Naive thymus-derived CD4-positive, alpha-beta T cell (primary cell): Measurements from ENCODE around the gene TRIM15. TPM values are rescaled to one million over a fixed set of nuclear protein-coding genes. Genes with fewer than 3 reads are reported as not detected.
A peak's percentile ranks its signal among the peaks of the same experiment; 100 is the strongest.

Source experiments
- ATAC-seq: fragments of 150-1000 bp; cut with Tn5 transposase; 2 replicates; pipeline ENCODE4 v1.10.0; 2021; ENCODE audit warnings: mild to moderate bottlenecking, moderate library complexity
- CTCF ChIA-PET: fragments of 350-600 bp; sonication (Branson Sonifier 250); formaldehyde crosslinking; loops from one replicate; lab custom pipeline; 2021; ENCODE audit warnings: antibody characterized with exemption; lab: Charles Lee
- POLR2A ChIA-PET: fragments of 350-600 bp; sonication (Branson Sonifier 250); formaldehyde crosslinking; loops from one replicate; lab custom pipeline; 2021; ENCODE audit warnings: antibody characterized with exemption, inconsistent platforms; lab: Charles Lee
- DNase-seq, 9 donors: peaks; one replicate each; pipeline versions ENCODE4 v3.0.0 to v3.0.0-alpha.2; 2020 to 2022; ENCODE audit warnings: mixed read lengths in 1 of 9
- H3K27ac ChIP-seq: one replicate; pipeline ENCODE4 v1.7.0; 2013; ENCODE audit warnings: mild to moderate bottlenecking, low read depth, low read length, moderate library complexity
- H3K27me3 ChIP-seq, 2 donors: one replicate each; pipeline ENCODE4 v1.7.0; 2013; ENCODE audit warnings: low read length in 2 of 2, mild to moderate bottlenecking in 2 of 2, moderate library complexity in 2 of 2; ENCODE audit not compliant: control insufficient read depth in 2 of 2, insufficient read depth in 2 of 2
- H3K36me3 ChIP-seq, 3 experiments: 1 replicate in 2 of 3; 2 replicates in 1 of 3; pipeline ENCODE4 v1.7.0; 2013; ENCODE audit warnings: low read length in 3 of 3, mild to moderate bottlenecking in 3 of 3, moderate library complexity in 1 of 3; ENCODE audit not compliant: insufficient read depth in 3 of 3, control insufficient read depth in 2 of 3
- H3K4me1 ChIP-seq, 2 donors: one replicate each; pipeline ENCODE4 v1.7.0; 2013; ENCODE audit warnings: low read length in 2 of 2, mild to moderate bottlenecking in 2 of 2, moderate library complexity in 1 of 2; ENCODE audit not compliant: control insufficient read depth in 2 of 2, insufficient read depth in 2 of 2
- H3K4me3 ChIP-seq: 2 replicates; pipeline ENCODE4 v1.7.0; 2013; ENCODE audit warnings: mild to moderate bottlenecking, low read length
- H3K9me3 ChIP-seq, 3 experiments: 1 replicate in 2 of 3; 2 replicates in 1 of 3; pipeline ENCODE4 v1.7.0; 2013; ENCODE audit warnings: low read length in 3 of 3; ENCODE audit not compliant: control insufficient read depth in 2 of 3
- H3K27ac Mint-ChIP-seq, 9 donors: one replicate each; pipeline ENCODE4 v1.8.0; 2020 to 2022; ENCODE audit warnings: mixed read lengths in 9 of 9, mild to moderate bottlenecking in 8 of 9, moderate library complexity in 5 of 9, inconsistent platforms in 2 of 9
- H3K27me3 Mint-ChIP-seq, 5 donors: one replicate each; pipeline ENCODE4 v1.8.0; 2021 to 2022; ENCODE audit warnings: mixed read lengths in 5 of 5, mild to moderate bottlenecking in 1 of 5
- H3K36me3 Mint-ChIP-seq, 5 donors: one replicate each; pipeline ENCODE4 v1.8.0; 2020 to 2022; ENCODE audit warnings: mixed read lengths in 5 of 5, mild to moderate bottlenecking in 3 of 5, inconsistent platforms in 1 of 5
- H3K4me1 Mint-ChIP-seq, 7 donors: one replicate each; pipeline ENCODE4 v1.8.0; 2020 to 2022; ENCODE audit warnings: mixed read lengths in 7 of 7, mild to moderate bottlenecking in 3 of 7, inconsistent platforms in 1 of 7
- H3K4me3 Mint-ChIP-seq, 10 donors: one replicate each; pipeline ENCODE4 v1.8.0; 2020 to 2022; ENCODE audit warnings: mild to moderate bottlenecking in 10 of 10, mixed read lengths in 10 of 10, moderate library complexity in 6 of 10, inconsistent platforms in 2 of 10
- H3K9me3 Mint-ChIP-seq, 11 donors: one replicate each; pipeline ENCODE4 v1.8.0; 2020 to 2022; ENCODE audit warnings: mixed read lengths in 11 of 11, mild to moderate bottlenecking in 4 of 11, inconsistent platforms in 1 of 11, moderate library complexity in 1 of 11
- intact Hi-C, 2 donors: fragments of 100-400 bp; cut with micrococcal nuclease; formaldehyde crosslinking; loops; one replicate each; pipeline ENCODE4 v1.15.1; 2023
- polyA plus RNA-seq, 2 donors: library from polyadenylated mRNA; unstranded; fragments of 300-500 nt; fragmentation: Illumina TruSeq; gene quantifications; one replicate each; pipeline ENCODE4 v1.2.3, GENCODE V29; 2021
- total RNA-seq, 6 experiments: library from RNA in 5 of 6; stranded (reverse) in 5 of 6; gene quantifications; 1 replicate in 5 of 6; 2 replicates in 1 of 6; pipeline ENCODE4 v1.2.3 and lab custom pipeline; 2021 to 2026

Gene TRIM15
- total and polyA plus RNA-seq, 7 experiments from 2014 or later = 0.46 TPM; not detected in 6

GRCh38 chr6:30195951-30196350 lies 32.6 kb downstream of the TRIM15 start:
- Mint-ChIP-seq H3K36me3 (peaks cover 5 to 54% (median 11%) of the 10 kb centered on the region in 5 donors), H3K4me3 (no peak overlapping the region), H3K27ac (peak overlapping the region in 3 of 9 donors; percentile 23 to 48 (median 38)), H3K4me1 (peaks cover 5 to 18% (median 9%) of the 10 kb centered on the region in 7 donors), H3K9me3 (peaks cover 0 to 1% (median 0%) of the 10 kb centered on the region in 11 donors), H3K27me3 (no peaks in the 10 kb centered on the region)
- Histone ChIP-seq H3K36me3 (peaks cover 21 to 77% (median 27%) of the 10 kb centered on the region in 3 experiments), H3K27me3 (no peaks in the 10 kb centered on the region), H3K9me3 (no peaks in the 10 kb centered on the region), H3K4me1 (peaks cover 0 to 5% of the 10 kb centered on the region in 2 donors), H3K4me3 (no peak overlapping the region), H3K27ac (no peak overlapping the region)
- ATAC-seq (no peak), DNase-seq (no peak)
- CTCF ChIA-PET = no interaction called here
- intact Hi-C loops = no loop called here
- POLR2A ChIA-PET = no interaction called here

GRCh38 chr6:30196376-30196775 lies 33.0 kb downstream of the TRIM15 start:
- H3K4me1 ChIP-seq = peaks cover 0 to 5% of the 10 kb centered on the region in 2 donors
- no peak for DNase-seq
- no peaks in the 10 kb centered on the region for H3K27me3 Mint-ChIP-seq
- ATAC-seq = no peak
- H3K36me3 Mint-ChIP-seq = peaks cover 5 to 50% (median 11%) of the 10 kb centered on the region in 5 donors
- peaks cover 21 to 76% (median 28%) of the 10 kb centered on the region in 3 experiments for H3K36me3 ChIP-seq
- ChIA-PET POLR2A (no interaction called here), CTCF (no interaction called here)
- no peak overlapping the region for H3K27ac Mint-ChIP-seq
- H3K27ac ChIP-seq = no peak overlapping the region
- no peak overlapping the region for H3K4me3 Mint-ChIP-seq
- peaks cover 0 to 1% (median 0%) of the 10 kb centered on the region in 11 donors for H3K9me3 Mint-ChIP-seq
- no peak overlapping the region for H3K4me3 ChIP-seq
- H3K9me3 ChIP-seq = no peaks in the 10 kb centered on the region
- intact Hi-C loops = no loop called here
- H3K27me3 ChIP-seq = no peaks in the 10 kb centered on the region
- H3K4me1 Mint-ChIP-seq = peaks cover 9 to 23% (median 13%) of the 10 kb centered on the region in 7 donors

- no peak for ATAC-seq
- Mint-ChIP-seq H3K27me3 (no peaks in the 10 kb centered on the region), H3K36me3 (peaks cover 5 to 40% (median 11%) of the 10 kb centered on the region in 5 donors), H3K4me1 (peaks cover 24 to 37% (median 28%) of the 10 kb centered on the region in 7 donors), H3K4me3 (no peak overlapping the region), H3K27ac (peak overlapping the region in 1 of 9 donors; percentile 28), H3K9me3 (peaks cover 0 to 1% (median 0%) of the 10 kb centered on the region in 11 donors)
- DNase-seq = no peak
- no peaks in the 10 kb centered on the region for H3K9me3 ChIP-seq
- peaks cover 3 to 5% of the 10 kb centered on the region in 2 donors for H3K4me1 ChIP-seq
- no peak overlapping the region for H3K4me3 ChIP-seq
- ChIA-PET CTCF (no interaction called here), POLR2A (no interaction called here)
- no peaks in the 10 kb centered on the region for H3K27me3 ChIP-seq
- peaks cover 21 to 64% (median 28%) of the 10 kb centered on the region in 3 experiments for H3K36me3 ChIP-seq
- no peak overlapping the region for H3K27ac ChIP-seq
- intact Hi-C loops = no loop called here
Observed at GRCh38 chr6:30198166-30199084, 35.1 kb downstream of the TRIM15 start.

- peak; percentile 57 for ATAC-seq
- POLR2A ChIA-PET = no interaction called here
- H3K4me1 Mint-ChIP-seq = peaks cover 33 to 52% (median 44%) of the 10 kb centered on the region in 7 donors
Observed at GRCh38 chr6:30200551-30201281, 37.4 kb downstream of the TRIM15 start.

GRCh38 chr6:30202366-30202765 lies 39.0 kb downstream of the TRIM15 start:
- no peaks in the 10 kb centered on the region for H3K27me3 ChIP-seq
- H3K36me3 ChIP-seq = peaks cover 5 to 49% (median 16%) of the 10 kb centered on the region in 3 experiments
- H3K4me3 Mint-ChIP-seq = no peak overlapping the region
- no peak overlapping the region for H3K4me3 ChIP-seq
- CTCF ChIA-PET = no interaction called here
- no peaks in the 10 kb centered on the region for H3K27me3 Mint-ChIP-seq
- no peaks in the 10 kb centered on the region for H3K9me3 Mint-ChIP-seq
- H3K36me3 Mint-ChIP-seq = peaks cover 1 to 16% (median 7%) of the 10 kb centered on the region in 5 donors
- H3K4me1 ChIP-seq = peaks cover 4 to 25% of the 10 kb centered on the region in 2 donors
- H3K27ac Mint-ChIP-seq = peak overlapping the region in 1 of 9 donors; percentile 65
- H3K4me1 Mint-ChIP-seq = peaks cover 35 to 65% (median 52%) of the 10 kb centered on the region in 7 donors
- ATAC-seq (no peak), DNase-seq (no peak)
- intact Hi-C loops = no loop called here
- no peaks in the 10 kb centered on the region for H3K9me3 ChIP-seq
- no peak overlapping the region for H3K27ac ChIP-seq
- POLR2A ChIA-PET = interaction anchor here (0.9 kb wide), 1 partner anchor 11 kb away, joined by 3 read pairs; the partner anchor contains the start of gene TRIM26

More at GRCh38 chr6:30200551-30201281, 37.4 kb downstream of the TRIM15 start:
- Histone ChIP-seq H3K27me3 (no peaks in the 10 kb centered on the region), H3K4me3 (no peak overlapping the region), H3K4me1 (peaks cover 3 to 11% of the 10 kb centered on the region in 2 donors), H3K9me3 (no peaks in the 10 kb centered on the region), H3K27ac (no peak overlapping the region), H3K36me3 (peaks cover 16 to 56% (median 28%) of the 10 kb centered on the region in 3 experiments)
- Mint-ChIP-seq H3K27me3 (no peaks in the 10 kb centered on the region), H3K27ac (peak overlapping the region in 5 of 9 donors; percentile 5 to 82 (median 59)), H3K36me3 (peaks cover 5 to 25% (median 11%) of the 10 kb centered on the region in 5 donors), H3K9me3 (peaks cover 0 to 1% (median 0%) of the 10 kb centered on the region in 11 donors), H3K4me3 (peak overlapping the region in 1 of 10 donors; percentile 17)
- intact Hi-C loops = no loop called here
- CTCF ChIA-PET = no interaction called here
- no peak for DNase-seq

- H3K4me1 Mint-ChIP-seq = peaks cover 51 to 81% (median 67%) of the 10 kb centered on the region in 7 donors
- CTCF ChIA-PET = interaction anchor here (1.0 to 1.1 kb wide), 2 partner anchors 36 to 154 kb away, joined by 3 read pairs; no protein-coding TSS in a partner anchor
- POLR2A ChIA-PET = interaction anchor here (0.6 to 2.8 kb wide), 5 partner anchors 9 to 255 kb away, joined by 3 to 13 read pairs (median 3); partner anchors contain the start of gene TRIM26
- Histone ChIP-seq H3K27ac (no peak overlapping the region), H3K9me3 (no peaks in the 10 kb centered on the region), H3K4me3 (no peak overlapping the region), H3K36me3 (peaks cover 5 to 33% (median 9%) of the 10 kb centered on the region in 3 experiments), H3K4me1 (peaks cover 14 to 36% of the 10 kb centered on the region in 2 donors), H3K27me3 (no peaks in the 10 kb centered on the region)
- H3K27ac Mint-ChIP-seq = peak overlapping the region in 1 of 9 donors; percentile 16
- no peaks in the 10 kb centered on the region for H3K9me3 Mint-ChIP-seq
- no peaks in the 10 kb centered on the region for H3K27me3 Mint-ChIP-seq
- peaks cover 0 to 20% (median 9%) of the 10 kb centered on the region in 5 donors for H3K36me3 Mint-ChIP-seq
- no peak overlapping the region for H3K4me3 Mint-ChIP-seq
- ATAC-seq (no peak), DNase-seq (no peak)
- intact Hi-C loops = no loop called here
Observed at GRCh38 chr6:30204116-30204515, 40.8 kb downstream of the TRIM15 start.
